ENCODE measurements around the gene CPEB1.

The CPEB1 gene

DNA sequence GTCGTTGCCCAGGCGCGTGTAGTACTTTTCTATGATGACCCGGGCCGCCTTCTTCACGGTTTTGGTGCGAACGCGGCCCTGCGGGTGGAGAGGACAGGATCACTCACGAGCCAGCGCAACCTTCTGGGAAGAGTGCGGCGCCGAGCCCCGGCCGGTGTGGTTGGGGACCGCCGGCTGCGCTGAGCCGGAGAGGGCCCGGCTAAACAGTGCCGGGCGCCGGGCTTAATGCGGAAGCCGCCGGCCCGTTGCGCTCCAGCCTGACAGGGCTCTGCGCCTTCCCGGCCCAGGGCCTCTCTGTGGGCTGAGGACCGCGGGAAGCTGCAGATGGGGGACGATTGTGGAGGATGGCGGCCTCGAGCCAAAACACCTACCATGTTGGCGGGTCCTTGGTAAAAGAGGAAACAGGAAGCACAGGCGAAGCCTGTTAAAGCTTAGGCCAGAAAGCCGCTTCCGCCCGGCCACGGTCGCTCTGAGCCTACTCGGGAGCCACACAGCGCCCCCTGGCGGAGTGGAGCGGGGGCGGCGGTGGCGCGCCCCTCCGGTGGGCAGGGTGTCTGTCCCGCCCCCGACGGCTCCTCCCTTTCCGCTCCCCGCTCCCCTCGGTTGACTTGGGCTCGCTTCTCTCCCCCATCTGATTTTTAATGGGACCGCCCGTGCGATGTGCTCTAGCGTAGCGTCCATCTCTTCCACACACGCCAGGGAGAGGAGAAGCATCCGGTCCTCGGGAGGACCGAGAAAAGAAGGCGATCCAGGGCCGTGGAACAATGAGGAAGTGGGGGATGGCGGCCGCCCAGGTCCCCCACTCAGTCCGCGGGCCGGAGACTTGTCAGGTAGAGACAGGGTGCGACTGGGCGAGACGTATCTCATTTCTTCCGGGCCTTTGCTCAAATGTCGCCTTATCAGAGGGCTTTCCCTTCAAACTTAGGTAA lies 106.8 kb downstream of the CPEB1 start, which contains the start of gene RPS17 (continued):
- TF ChIP-seq MZF1 (tag by site-specific recombination; IDR thresholded peaks at IDR 0.05; ENCODE audit: borderline replicate concordance) (peak; percentile 83), ZNF426 (tag by site-specific recombination; IDR thresholded peaks at IDR 0.05) (no peak), GLI4 (tag by site-specific recombination; IDR thresholded peaks at IDR 0.05) (peak; percentile 73; the same call in 1 of the 2 replicates), ZNF624 (tag by site-specific recombination; IDR thresholded peaks at IDR 0.05) (no peak), ZBTB7A (tag by site-specific recombination; IDR thresholded peaks at IDR 0.05; ENCODE audit: low read depth) (peak; percentile 94; the same call in 1 of the 2 replicates), ZFP37 (tag by site-specific recombination; IDR thresholded peaks at IDR 0.05) (peak; percentile 95), ZFHX2 (tag by site-specific recombination; conservative IDR thresholded peaks at IDR 0.05) (peak; percentile 79), ZNF544 (tag by site-specific recombination; IDR thresholded peaks at IDR 0.05) (no peak), KLF8 (tag by site-specific recombination; IDR thresholded peaks at IDR 0.05) (peak; percentile 100), ZNF776 (tag by site-specific recombination; IDR thresholded peaks at IDR 0.05; ENCODE audit: borderline replicate concordance) (no peak), REPIN1 (tag by site-specific recombination; IDR thresholded peaks at IDR 0.05; ENCODE audit: low read depth) (peak; percentile 17; the same call in 1 of the 2 replicates), ZNF169 (tag by site-specific recombination; IDR thresholded peaks at IDR 0.05) (no peak), ZNF302 (tag by site-specific recombination; IDR thresholded peaks at IDR 0.05; ENCODE audit: low read depth) (no peak), ZIC2 (tag by site-specific recombination; IDR thresholded peaks at IDR 0.05) (no peak; the same call in 1 of the 2 replicates), SALL2 (tag by site-specific recombination; IDR thresholded peaks at IDR 0.05; ENCODE audit: borderline replicate concordance) (no peak)
- TF ChIP-seq, protein P1, sequence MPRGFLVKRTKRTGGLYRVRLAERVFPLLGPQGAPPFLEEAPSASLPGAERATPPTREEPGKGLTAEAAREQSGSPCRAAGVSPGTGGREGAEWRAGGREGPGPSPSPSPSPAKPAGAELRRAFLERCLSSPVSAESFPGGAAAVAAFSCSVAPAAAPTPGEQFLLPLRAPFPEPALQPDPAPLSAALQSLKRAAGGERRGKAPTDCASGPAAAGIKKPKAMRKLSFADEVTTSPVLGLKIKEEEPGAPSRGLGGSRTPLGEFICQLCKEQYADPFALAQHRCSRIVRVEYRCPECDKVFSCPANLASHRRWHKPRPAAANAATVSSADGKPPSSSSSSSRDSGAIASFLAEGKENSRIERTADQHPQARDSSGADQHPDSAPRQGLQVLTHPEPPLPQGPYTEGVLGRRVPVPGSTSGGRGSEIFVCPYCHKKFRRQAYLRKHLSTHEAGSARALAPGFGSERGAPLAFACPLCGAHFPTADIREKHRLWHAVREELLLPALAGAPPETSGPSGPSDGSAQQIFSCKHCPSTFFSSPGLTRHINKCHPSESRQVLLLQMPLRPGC (tag by site-specific recombination; IDR thresholded peaks at IDR 0.05): peak; percentile 66
- TF ChIP-seq, protein P2, sequence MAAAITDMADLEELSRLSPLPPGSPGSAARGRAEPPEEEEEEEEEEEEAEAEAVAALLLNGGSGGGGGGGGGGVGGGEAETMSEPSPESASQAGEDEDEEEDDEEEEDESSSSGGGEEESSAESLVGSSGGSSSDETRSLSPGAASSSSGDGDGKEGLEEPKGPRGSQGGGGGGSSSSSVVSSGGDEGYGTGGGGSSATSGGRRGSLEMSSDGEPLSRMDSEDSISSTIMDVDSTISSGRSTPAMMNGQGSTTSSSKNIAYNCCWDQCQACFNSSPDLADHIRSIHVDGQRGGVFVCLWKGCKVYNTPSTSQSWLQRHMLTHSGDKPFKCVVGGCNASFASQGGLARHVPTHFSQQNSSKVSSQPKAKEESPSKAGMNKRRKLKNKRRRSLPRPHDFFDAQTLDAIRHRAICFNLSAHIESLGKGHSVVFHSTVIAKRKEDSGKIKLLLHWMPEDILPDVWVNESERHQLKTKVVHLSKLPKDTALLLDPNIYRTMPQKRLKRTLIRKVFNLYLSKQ (tag by site-specific recombination; IDR thresholded peaks at IDR 0.05; ENCODE audit: borderline replicate concordance): no peak
- TF ChIP-seq, protein P3, sequence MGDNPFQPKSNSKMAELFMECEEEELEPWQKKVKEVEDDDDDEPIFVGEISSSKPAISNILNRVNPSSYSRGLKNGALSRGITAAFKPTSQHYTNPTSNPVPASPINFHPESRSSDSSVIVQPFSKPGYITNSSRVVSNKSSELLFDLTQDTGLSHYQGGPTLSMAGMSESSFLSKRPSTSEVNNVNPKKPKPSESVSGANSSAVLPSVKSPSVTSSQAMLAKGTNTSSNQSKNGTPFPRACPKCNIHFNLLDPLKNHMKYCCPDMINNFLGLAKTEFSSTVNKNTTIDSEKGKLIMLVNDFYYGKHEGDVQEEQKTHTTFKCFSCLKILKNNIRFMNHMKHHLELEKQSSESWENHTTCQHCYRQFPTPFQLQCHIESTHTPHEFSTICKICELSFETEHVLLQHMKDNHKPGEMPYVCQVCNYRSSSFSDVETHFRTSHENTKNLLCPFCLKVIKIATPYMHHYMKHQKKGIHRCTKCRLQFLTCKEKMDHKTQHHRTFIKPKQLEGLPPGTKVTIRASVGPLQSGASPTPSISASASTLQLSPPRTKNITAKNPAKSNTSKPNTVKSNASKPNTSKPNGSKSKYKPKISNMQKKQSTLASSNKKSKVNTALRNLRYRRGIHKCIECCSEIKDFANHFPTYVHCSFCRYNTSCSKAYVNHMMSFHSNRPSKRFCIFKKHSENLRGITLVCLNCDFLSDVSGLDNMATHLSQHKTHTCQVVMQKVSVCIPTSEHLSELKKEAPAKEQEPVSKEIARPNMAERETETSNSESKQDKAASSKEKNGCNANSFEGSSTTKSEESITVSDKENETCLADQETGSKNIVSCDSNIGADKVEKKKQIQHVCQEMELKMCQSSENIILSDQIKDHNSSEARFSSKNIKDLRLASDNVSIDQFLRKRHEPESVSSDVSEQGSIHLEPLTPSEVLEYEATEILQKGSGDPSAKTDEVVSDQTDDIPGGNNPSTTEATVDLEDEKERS (tag by site-specific recombination; IDR thresholded peaks at IDR 0.05): no peak; the same call in 1 of the 2 replicates
- TF ChIP-seq, protein P4, sequence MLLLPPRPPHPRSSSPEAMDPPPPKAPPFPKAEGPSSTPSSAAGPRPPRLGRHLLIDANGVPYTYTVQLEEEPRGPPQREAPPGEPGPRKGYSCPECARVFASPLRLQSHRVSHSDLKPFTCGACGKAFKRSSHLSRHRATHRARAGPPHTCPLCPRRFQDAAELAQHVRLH (tag by site-specific recombination; IDR thresholded peaks at IDR 0.05): peak; percentile 93
- TF ChIP-seq, protein P5, sequence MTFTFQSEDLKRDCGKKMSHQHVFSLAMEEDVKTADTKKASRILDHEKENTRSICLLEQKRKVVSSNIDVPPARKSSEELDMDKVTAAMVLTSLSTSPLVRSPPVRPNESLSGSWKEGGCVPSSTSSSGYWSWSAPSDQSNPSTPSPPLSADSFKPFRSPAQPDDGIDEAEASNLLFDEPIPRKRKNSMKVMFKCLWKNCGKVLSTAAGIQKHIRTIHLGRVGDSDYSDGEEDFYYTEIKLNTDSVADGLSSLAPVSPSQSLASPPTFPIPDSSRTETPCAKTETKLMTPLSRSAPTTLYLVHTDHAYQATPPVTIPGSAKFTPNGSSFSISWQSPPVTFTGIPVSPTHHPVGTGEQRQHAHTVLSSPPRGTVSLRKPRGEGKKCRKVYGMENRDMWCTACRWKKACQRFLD (tag by site-specific recombination; IDR thresholded peaks at IDR 0.05): no peak
- TF ChIP-seq, protein P6, sequence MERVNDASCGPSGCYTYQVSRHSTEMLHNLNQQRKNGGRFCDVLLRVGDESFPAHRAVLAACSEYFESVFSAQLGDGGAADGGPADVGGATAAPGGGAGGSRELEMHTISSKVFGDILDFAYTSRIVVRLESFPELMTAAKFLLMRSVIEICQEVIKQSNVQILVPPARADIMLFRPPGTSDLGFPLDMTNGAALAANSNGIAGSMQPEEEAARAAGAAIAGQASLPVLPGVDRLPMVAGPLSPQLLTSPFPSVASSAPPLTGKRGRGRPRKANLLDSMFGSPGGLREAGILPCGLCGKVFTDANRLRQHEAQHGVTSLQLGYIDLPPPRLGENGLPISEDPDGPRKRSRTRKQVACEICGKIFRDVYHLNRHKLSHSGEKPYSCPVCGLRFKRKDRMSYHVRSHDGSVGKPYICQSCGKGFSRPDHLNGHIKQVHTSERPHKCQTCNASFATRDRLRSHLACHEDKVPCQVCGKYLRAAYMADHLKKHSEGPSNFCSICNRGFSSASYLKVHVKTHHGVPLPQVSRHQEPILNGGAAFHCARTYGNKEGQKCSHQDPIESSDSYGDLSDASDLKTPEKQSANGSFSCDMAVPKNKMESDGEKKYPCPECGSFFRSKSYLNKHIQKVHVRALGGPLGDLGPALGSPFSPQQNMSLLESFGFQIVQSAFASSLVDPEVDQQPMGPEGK (tag by site-specific recombination; IDR thresholded peaks at IDR 0.05): peak; percentile 99
- TF ChIP-seq, protein P7, sequence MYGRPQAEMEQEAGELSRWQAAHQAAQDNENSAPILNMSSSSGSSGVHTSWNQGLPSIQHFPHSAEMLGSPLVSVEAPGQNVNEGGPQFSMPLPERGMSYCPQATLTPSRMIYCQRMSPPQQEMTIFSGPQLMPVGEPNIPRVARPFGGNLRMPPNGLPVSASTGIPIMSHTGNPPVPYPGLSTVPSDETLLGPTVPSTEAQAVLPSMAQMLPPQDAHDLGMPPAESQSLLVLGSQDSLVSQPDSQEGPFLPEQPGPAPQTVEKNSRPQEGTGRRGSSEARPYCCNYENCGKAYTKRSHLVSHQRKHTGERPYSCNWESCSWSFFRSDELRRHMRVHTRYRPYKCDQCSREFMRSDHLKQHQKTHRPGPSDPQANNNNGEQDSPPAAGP (tag by site-specific recombination; IDR thresholded peaks at IDR 0.05): peak; percentile 93
- TF ChIP-seq, protein P8, sequence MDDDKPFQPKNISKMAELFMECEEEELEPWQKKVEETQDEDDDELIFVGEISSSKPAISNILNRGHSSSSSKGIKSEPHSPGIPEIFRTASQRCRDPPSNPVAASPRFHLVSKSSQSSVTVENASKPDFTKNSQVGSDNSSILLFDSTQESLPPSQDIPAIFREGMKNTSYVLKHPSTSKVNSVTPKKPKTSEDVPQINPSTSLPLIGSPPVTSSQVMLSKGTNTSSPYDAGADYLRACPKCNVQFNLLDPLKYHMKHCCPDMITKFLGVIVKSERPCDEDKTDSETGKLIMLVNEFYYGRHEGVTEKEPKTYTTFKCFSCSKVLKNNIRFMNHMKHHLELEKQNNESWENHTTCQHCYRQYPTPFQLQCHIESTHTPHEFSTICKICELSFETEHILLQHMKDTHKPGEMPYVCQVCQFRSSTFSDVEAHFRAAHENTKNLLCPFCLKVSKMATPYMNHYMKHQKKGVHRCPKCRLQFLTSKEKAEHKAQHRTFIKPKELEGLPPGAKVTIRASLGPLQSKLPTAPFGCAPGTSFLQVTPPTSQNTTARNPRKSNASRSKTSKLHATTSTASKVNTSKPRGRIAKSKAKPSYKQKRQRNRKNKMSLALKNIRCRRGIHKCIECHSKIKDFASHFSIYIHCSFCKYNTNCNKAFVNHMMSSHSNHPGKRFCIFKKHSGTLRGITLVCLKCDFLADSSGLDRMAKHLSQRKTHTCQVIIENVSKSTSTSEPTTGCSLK (tag by site-specific recombination; IDR thresholded peaks at IDR 0.05): no peak

Data from HEK293 (cell line).